Kidney (tissue), 14 donors: Measurements from ENCODE around the gene POPDC3. TPM values are rescaled to one million over a fixed set of nuclear protein-coding genes. Genes with fewer than 3 reads are reported as not detected.

Experiments used
- DNase-seq, 5 donors: peaks; one replicate each; pipeline ENCODE4 v3.0.0-alpha.2; 2013 to 2020
- FAIRE-seq: peaks from 2 replicates; lab custom pipeline; 2012; peaks lifted over from hg19 to GRCh38; lab: Jason Lieb, UNC
- H3K27ac ChIP-seq, 2 donors: one replicate each; pipeline ENCODE4 v1.7.0; 2013; ENCODE audit warnings: low read depth in 2 of 2, low read length in 2 of 2, inconsistent platforms in 1 of 2
- H3K27me3 ChIP-seq: one replicate; pipeline ENCODE4 v1.7.1; 2013; ENCODE audit warnings: low read length, inconsistent platforms; ENCODE audit not compliant: control insufficient read depth, insufficient read depth
- H3K36me3 ChIP-seq, 3 donors: one replicate each; pipeline versions ENCODE4 v1.7.0 to v1.7.1; 2013; ENCODE audit warnings: low read length in 3 of 3, control low read depth in 1 of 3, inconsistent platforms in 1 of 3; ENCODE audit not compliant: insufficient read depth in 3 of 3, control insufficient read depth in 2 of 3
- H3K4me1 ChIP-seq, 3 donors: one replicate each; pipeline versions ENCODE4 v1.7.0 to v1.7.1; 2013; ENCODE audit warnings: low read length in 3 of 3, inconsistent platforms in 1 of 3, low read depth in 1 of 3; ENCODE audit not compliant: control insufficient read depth in 2 of 3, insufficient read depth in 2 of 3
- H3K4me3 ChIP-seq, 3 donors: one replicate each; pipeline versions ENCODE4 v1.7.0 to v1.8.1; 2013; ENCODE audit warnings: low read length in 3 of 3, control low read depth in 1 of 3, inconsistent platforms in 1 of 3
- H3K9ac ChIP-seq, 3 donors: one replicate each; pipeline versions ENCODE4 v1.7.0 to v1.7.1; 2013; ENCODE audit warnings: low read length in 3 of 3, control low read depth in 1 of 3, inconsistent platforms in 1 of 3
- H3K9me3 ChIP-seq, 3 donors: one replicate each; pipeline versions ENCODE4 v1.7.0 to v1.7.1; 2013; ENCODE audit warnings: low read length in 3 of 3, control low read depth in 1 of 3, inconsistent platforms in 1 of 3; ENCODE audit not compliant: control insufficient read depth in 2 of 3, insufficient read depth in 1 of 3
- CTCF ChIP-seq: IDR thresholded peaks from 3 replicates; pipeline ENCODE4 v1.5.1; 2012; ENCODE audit warnings: mild to moderate bottlenecking, moderate library complexity, borderline replicate concordance; ENCODE audit not compliant: insufficient read depth; ENCODE audit errors: extremely low read depth
- intact Hi-C: fragments of 100-400 bp; cut with DNase I; formaldehyde crosslinking; loops from one replicate; pipeline ENCODE4 v1.11.1; 2022
- polyA plus RNA-seq: library from polyadenylated mRNA; stranded (reverse); fragments of 350-450 nt; fragmentation: Illumina TruSeq; extraction: RNeasy Lipid Tissue Mini Kit (QIAGEN cat#74804); gene quantifications from one replicate; pipeline ENCODE4 v1.2.3, GENCODE V29; 2014; ENCODE audit warnings: low read depth, low replicate concordance; ENCODE audit not compliant: insufficient read depth
- total RNA-seq: library from RNA; stranded (reverse); fragmentation: NEBNext Ultra II Directional; extraction: Animal tissue kit (Norgen Biotek cat#: 25700); gene quantifications from one replicate; pipeline ENCODE4 v1.2.1, GENCODE V29; 2021
- donor health status: control.
- donor health status: control.
- donor health status: control.
- donor health status: control.
- donor health status: control.
- donor health status: DM: yes; HTN: yes; CAD: no.
- donor health status: Normal renal cell carcinoma (clear cell type).

Gene POPDC3
- total and polyA plus RNA-seq, 2 donors from 2014 or later, result not detected

DNA sequence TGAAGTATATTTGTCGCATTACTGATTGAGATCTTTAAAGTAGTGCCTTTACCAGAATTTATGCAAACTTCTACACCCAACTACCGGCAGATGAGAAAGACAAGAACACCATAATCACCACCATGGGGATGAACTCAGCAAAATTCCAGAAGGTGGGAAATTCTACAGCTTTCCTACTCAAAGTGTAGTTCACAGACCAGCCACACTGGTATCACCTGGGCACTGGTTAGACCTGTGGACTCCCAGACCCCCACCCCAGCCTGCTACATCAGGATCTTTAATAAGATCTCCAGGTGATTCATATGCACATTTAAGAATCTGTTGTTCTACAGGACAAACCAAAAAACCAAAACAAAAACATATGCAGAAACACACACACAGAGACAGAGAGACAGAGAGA lies 67.9 kb downstream of the POPDC3 start:
- no peak for DNase-seq
- no peaks in the 10 kb centered on the region for H3K36me3 ChIP-seq
- TF ChIP-seq CTCF, result no peak
- no peaks in the 10 kb centered on the region for H3K9me3 ChIP-seq
- intact Hi-C loops, result no loop called here
- no peaks in the 10 kb centered on the region for H3K4me1 ChIP-seq
- H3K27me3 ChIP-seq, result no peaks in the 10 kb centered on the region
- H3K4me3 ChIP-seq, result no peak overlapping the region
- no peak overlapping the region for H3K9ac ChIP-seq
- no peak overlapping the region for H3K27ac ChIP-seq
- no peak for FAIRE-seq

DNA sequence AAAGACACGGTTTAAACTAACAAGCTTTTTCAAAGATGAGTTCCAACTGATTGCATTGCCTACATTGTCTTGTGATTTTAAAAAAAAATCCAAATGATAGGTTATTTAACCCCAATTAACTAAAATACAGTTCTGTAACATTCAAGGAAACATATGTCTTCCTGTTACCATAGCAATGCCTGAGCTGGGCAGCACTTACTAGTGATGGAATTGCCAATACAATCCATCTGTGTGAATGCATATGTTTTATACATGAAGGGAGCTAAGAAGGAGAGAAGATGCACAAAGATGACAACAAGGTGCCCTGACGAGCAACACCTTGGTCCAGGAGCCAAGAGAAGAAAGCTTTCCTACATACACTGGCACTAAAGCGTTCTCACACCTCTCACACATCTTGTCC lies 68.7 kb downstream of the POPDC3 start:
- H3K27ac ChIP-seq, result no peak overlapping the region
- FAIRE-seq, result no peak
- intact Hi-C loops, result no loop called here
- H3K4me1 ChIP-seq, result no peaks in the 10 kb centered on the region
- no peaks in the 10 kb centered on the region for H3K36me3 ChIP-seq
- no peak for TF ChIP-seq CTCF
- DNase-seq, result no peak
- no peak overlapping the region for H3K4me3 ChIP-seq
- H3K27me3 ChIP-seq, result no peaks in the 10 kb centered on the region
- no peaks in the 10 kb centered on the region for H3K9me3 ChIP-seq
- H3K9ac ChIP-seq, result no peak overlapping the region

DNA sequence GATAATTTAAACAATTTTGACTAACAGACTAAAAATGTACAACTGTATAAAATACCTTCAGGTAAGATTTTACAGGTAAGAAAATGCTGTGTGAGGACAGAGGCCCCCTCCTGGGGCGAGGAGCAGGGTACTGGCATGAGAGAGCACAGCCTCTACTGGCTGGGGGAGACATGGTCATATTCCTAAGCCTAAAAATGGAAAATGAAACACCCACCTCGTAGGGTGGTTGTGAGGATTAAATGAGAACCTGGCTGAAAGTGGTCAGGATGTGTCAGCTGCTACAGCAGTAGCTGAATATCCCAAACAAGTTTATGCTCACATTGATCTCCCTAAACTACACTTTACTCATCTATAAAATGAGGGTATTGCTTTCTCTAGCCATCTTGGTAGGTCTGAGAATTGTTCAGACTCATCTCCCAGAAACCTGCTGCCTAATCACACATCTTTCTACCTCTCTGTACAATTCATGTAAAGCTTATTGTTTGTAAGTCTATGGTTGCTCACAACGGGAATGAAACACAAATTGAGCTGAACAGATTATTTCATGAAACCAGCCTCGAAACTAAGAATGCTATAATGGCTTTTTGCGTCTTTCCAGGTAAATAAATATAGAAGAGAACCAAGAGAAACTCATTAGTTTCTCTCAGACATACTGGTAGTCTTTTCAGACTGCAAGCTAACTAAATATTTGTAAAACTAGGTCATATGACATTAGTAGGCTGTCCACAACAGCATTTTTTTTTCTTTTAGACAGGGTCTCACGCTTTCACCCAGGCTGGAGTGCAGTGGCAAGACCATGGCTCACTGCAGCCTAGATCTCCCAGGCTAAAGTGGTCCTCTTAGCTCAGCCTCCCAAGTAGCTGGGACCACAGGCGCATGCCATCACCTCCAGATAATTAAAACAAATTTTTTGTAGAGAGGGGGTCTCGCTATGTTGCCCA lies 69.6 kb downstream of the POPDC3 start:
- DNase-seq, result no peak
- Histone ChIP-seq H3K27me3 (no peaks in the 10 kb centered on the region), H3K4me3 (no peak overlapping the region), H3K9me3 (no peaks in the 10 kb centered on the region), H3K4me1 (no peaks in the 10 kb centered on the region), H3K9ac (no peak overlapping the region), H3K27ac (no peak overlapping the region), H3K36me3 (no peaks in the 10 kb centered on the region)
- intact Hi-C loops, result no loop called here
- no peak for FAIRE-seq
- TF ChIP-seq CTCF, result no peak
